ENCODE measurements around the gene STK24.

STK24 gene

DNA sequence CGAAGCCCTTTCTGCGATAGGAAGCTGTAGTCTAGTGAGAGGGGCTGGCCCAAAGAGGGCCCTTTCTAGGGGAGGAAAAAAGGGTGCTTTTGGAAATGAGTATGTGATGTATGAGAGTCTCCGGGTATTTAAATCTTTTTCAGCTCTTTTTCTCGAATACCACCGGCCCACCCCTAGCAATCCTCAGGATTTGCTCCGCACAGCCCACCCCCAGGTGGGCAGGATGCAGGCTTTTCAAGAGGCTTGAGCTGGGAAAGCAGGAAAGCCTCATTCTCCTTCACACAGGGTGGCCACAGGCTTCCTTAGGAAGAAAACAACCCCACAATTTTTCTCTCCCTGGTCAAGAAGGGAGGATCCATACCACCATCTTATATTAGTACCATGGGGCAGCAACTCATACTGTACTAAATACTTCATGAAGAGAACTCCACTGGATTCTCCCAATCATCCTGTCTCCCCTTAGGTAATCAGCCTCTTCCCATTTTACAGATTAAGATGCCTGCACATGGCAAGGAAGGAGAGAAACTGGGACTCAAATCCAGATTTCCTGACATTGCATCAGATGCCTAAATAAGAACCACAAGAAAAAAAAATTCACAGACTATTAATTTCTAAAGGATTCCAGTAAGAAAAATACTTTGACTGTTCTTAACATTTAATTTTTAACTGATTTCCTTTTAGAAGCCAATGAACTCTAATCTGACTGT is 84.4 kb downstream of the STK24 start:
- DNase-seq (ENCODE audit: low read depth, low spot score) = no peak

DNA sequence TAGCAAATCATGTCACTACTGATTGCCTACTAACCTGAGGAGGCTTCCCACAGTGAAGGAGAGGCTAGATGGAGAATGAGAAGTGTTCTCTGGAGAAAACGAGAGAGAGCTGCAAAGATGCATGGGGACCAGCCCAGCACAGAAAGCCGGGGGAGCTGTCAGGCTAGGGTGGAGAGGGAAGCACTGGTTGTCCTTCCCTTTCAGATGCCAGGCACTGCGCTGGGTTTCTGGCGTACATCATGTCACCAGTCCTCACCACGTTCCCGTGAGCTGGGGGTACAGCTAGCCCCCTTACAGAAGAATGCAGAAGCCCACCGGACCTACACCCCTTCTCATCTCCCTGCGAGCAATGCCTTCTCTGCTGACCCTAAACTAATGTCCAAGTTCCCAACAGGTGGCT is 86.0 kb downstream of the STK24 start:
- no peak for DNase-seq (ENCODE audit: low read depth, low spot score)

DNA sequence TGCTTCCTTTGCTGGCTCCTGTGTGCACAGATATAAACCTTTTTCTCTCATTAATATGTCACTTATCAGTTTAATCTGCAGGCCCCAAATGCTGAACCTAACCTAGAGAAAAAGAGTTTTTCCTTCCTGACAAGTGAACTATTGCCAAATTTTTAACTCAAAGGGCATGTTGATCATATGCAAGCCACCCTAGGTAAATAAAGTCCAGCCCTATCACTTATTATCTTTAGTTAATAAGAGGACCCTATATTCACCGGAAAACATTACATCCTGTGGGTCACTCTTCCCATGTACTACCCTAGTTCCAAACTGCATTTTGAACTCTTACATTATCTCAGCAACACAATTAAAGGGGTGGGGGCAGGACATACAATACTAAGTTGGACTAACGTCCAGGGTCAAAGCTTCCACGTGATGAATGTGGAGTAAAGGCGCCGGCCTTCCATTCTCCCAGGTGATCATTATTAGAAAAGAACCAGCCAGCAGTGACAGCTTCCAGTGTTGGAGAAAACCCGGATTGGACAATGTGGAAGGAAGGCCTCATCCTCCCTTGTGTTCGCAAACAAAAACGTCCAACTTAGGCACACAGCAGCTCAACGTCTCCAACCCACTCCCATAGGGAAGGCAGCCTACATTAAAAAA is 86.6 kb downstream of the STK24 start:
- DNase-seq (ENCODE audit: low read depth, low spot score) = no peak

DNA sequence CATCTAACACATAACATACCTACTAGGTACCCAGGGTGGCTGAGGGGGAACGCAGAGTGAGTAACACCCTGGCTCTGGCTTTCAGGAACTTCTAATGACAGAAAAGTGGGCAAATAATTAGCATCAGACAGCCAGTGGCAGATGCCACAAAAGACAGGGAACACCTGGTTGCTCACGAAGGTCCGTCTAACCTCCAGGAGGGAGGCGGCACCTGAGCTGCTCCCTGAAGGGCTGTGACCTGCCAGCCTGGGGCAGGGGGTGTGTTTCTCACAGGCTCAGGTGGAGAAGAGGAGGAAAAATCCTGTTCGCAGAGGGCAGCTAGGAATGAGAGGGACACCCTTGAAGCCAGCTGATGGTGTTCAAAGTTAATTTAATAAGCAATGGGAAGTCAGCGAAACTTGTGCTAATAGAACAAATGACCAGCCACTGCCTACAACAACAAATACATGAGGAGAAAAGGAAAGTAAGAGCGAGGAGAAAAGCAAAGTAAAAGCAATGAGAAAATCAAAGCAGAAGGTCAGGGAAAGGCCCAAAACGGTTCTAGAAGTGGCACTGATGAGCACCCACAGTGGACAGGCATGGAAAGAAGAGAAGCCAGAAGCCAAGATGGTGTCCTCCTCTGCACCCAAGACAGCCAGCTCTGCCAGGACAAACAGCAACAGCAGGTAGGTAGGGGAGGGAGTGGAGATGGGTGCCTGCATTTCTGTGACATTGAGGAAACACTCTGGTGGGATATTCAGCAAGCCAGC is 87.3 kb downstream of the STK24 start:
- no peak for DNase-seq (ENCODE audit: low read depth, low spot score)

DNA sequence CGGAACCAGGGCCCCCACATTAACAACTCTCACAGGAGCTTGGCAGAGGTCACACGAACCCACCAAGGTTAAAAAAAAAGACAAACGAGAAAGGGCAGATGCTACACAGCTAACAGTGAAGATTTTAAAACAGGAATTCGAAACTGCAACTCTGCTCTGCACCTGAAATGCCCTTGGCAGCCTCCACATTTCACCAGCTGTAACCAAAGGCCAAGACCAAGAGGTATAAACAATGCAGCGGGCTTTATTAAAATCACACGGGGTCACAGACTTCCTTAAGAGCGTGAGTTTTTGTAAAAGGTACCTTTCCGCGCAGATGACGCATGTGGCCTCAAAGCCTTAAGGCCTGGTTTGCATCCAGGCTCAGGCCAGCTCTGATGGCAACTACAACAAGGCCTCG is 88.2 kb downstream of the STK24 start:
- DNase-seq (ENCODE audit: low read depth, low spot score) = no peak

DNA sequence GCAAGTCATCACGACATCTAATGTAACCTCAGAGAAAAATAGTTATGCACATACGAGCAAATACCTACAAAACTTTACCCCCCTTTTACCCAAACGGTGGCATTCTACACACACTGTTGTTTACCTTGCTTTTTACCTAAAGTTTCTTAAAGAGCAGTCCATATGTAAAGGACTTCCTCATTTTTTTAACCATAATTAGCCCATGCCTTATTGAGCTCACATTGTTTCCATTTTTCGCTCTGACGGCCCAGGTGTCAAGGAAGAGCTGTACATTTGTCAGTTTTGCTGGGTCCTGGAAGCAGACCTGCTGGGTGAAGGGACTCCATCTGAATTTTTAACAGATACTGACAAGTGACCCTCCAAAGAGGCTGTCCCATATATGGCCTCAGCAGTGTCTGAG is 89.4 kb downstream of the STK24 start:
- DNase-seq (ENCODE audit: low read depth, low spot score) = no peak

DNA sequence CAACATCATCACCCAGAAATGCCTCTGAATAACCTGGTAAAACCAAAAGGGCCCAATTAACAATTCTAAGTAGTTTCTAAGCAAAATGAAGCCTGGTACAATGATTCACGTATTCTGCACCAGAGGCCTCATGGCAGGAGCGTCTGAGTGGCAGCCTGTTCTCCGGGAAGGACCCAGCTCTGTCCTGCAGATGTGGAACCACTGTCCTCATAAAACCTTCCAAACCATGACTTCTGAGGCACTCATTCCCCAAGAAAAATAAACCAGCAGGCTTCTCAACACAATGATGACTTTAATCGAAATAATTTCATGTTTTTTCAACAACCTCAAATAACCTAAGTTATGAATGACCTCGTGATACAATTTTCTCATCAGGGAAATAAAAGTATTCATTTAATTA is 89.9 kb downstream of the STK24 start:
- no peak for DNase-seq (ENCODE audit: low read depth, low spot score)

DNA sequence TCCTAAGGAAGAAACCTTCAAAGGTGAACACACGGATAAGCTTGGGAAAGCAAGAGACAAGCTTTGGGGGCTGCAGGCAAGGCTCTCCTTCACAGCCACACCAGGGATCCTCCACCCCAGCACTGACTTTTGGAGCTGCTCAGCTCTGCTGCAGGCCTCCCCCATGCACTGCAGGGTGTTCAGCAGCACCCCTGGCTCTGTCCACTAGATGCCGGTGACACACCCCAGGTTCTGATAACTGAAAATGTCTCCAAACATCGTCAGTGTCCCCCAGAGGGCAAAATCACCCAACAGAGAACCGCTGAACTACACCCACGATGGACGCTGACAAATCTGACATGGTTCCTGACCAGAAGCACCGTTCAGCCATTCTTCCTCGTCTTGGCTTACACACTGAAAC is 90.5 kb downstream of the STK24 start:
- no peak for DNase-seq (ENCODE audit: low read depth, low spot score)

DNA sequence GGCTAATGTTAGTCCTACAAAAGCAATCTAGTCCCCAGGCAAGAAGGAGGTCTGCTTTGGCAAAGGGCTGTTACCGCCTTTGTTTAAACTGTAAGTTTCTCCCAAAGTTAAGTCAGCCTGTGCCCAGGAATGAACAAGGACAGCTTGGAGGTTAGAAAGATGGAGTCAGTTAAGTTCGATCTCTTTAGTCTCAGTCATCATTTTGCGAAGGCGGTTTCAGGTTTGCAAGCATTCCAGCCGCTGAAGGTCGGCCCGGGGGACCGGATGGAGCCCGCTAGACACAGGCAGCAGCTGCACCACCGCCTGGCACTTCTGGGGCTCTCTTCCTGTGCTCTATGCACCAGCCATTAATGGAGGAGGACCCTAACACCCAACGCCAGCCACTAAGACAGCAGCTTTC is 91.3 kb downstream of the STK24 start:
- no peak for DNase-seq (ENCODE audit: low read depth, low spot score)

DNA sequence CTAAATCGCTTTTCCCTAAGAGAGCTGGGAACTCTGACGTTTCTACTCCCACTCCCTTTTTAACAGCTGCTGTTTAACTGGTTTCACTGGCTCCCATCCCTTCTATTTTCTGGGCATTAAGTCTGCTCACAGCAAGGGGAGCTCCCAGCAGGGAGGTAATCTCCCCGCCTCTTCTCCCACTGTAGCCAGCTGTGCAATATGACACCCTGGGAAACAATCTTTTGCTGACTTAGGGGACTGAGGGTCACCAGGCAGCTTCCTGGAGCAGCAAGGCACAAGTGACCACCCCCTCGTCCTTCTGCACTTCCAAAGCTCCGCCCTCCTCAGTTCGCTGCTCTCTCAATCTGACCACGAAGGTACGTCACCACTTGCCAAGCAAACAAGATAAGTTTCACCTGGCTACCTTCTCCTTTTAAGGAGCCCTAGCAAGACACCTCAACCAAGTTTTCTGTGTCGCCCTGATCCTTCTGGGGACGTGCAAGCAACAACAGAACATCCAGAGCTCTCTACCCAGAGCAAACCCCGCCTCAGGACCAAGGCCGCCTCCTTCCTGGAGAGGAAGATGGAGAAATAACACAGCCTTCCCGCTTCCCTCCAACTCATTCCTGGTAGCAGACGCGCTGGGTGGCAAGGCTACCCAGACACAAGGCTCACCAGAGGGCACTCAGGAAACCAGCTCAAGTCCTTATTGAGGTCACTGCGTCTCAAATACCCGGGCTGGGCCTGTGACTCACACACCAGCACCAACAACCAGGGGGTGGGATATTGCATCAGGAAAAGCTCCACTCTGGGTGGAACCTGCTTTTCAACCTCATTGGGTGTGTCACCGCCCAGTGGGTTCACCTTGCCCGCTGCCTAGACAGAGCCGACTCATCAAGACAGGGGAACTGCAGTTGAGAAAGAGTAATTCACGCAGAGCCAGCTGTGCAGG is 92.4 kb downstream of the STK24 start:
- peak; percentile 83 for DNase-seq (ENCODE audit: low read depth, low spot score)

DNA sequence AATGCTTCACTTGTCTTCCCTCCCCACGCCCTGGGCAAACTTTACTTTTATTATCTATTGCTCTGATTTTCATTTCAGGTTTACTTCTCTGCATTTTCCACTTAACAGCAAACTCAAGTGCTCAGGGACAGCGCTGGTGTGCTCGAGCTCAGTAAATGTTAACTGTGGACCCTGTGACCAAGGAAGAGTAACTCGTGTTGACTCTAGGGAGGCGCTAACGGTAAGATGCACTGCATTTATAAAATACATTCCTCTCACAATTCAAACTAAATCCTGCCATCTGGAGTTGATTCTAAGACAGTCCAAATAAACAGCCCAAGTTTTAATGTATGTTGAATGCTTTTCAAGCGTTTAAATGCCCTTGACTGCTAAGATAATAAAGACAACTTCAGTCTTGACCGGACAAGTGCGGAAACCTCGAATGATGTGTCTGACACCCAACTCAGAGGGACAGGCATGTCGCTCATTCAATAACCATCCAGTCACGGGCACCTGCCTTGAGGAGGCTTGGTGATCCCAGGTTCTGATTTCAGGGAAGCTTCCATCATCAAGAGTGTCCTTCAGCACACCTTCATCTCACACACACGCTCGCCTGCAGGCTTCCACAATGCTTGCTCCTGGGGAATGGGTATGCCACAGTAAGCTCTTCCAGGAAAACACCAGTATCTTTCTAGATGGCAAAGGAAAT is 93.2 kb downstream of the STK24 start:
- DNase-seq (ENCODE audit: low read depth, low spot score) = no peak

DNA sequence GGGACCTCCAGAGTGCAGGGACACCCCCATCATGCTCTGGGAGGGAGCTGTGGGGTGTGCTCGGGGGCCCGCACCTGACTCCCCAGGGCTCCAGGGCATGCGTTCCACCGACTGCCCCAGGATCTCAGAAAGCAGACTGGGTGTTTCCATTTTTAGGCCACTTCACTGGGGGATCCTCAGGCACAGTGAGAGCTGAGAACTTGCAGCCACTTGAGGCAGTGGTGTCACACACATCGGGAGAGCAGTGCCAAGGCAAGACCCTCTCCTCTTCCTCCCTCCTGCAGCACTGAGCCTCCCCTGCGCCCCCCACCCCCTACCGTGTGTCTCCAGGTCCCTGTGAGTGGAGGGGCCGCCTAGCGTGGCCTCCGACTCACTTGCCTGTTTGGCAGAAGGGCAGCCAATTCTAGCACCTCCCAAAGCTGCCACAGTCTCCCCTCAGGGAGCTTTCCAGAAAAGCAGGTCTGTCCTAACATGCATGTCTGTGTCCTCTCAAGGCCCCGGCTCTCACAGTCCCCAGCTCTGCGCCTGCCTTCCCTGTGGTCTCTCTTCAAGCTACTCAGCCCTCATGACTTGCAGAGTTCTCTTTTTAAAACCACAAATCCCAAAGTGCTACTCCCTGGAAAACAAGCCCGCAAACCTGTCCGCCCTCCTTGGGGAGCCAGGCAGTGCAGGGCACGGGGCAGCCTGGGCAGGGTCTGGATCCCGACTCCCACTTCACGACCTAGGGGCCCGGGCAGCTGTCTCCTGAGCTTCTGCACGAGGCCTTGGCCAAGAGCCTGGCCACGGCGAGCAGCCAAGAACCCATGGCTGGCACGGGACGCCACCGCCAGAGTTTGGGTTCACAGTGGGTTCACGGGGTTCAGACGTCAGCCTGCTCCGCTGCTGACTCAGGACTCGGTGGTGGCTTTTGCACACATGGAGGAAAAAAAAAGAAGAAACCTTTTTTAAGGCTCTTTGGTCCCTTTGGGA is 94.1 kb downstream of the STK24 start:
- no peak for DNase-seq (ENCODE audit: low read depth, low spot score)

DNA sequence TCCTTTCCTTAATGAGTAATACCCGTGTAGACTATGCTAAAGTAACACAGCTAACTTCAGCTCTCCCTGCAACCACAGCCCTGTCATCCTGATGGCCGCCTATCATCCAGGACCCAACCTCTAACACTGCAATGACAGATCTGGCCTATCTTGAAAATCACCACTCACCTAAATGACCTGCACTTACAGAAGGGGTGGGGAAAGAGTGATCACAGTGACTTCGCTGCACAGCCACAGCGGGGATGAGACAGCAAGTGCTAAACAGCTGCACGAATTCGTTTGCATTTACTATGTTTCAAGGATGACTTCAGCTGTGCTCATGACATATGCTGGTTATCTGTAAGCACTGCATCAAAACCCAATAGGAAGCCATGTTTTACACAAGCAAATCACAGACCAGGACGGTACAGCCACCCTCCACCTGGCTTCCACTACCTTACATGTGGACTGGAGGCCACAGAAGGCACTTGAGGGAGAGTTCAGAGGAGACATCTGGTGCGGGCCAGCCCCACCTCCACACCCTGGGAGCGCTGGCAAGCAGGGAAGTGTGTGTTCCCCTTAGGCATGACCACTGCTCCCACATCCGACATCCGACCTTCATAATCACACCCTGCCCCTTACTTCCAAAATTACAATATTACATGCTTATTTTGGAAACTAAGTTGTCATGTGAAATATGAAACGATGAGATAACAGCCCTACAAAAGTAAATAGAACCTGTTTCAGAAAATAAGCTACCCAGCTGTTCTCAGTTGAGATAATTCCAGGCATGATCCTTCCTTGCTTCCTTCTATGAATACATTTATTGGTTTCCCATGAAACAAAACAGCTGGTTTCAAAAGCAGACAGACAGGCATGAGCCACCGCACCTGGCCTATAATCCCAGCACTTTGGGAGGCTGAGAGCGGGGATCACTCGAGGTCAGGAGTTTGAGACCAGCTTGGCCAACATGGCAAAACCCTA is 95.7 kb downstream of the STK24 start:
- DNase-seq (ENCODE audit: low read depth, low spot score) = no peak

DNA sequence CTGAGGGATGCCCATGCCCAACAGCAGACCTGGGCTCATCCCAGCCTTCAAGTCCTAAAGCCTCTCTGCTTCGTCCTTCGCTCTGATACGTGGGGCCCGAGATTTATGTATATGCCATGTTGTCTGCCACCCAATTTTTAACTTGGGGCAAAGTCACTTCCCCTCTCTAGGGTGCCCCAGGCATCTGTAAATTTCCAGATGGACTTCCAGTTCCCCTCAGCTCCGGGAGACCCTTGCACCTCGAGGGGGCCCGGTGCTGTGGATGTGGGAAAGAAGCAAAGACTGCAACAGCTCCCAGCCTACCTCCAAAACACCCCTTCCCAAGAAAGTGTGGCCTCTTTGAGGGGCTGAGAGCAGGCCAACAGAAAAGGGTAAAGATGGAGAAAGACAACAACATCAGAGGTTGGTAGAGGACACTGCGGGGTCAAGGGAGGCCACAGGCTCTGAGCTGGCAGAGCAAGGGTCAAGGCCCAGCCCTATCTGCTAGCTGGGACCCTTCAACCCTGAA is 97.4 kb downstream of the STK24 start:
- DNase-seq (ENCODE audit: low read depth, low spot score) = no peak

DNA sequence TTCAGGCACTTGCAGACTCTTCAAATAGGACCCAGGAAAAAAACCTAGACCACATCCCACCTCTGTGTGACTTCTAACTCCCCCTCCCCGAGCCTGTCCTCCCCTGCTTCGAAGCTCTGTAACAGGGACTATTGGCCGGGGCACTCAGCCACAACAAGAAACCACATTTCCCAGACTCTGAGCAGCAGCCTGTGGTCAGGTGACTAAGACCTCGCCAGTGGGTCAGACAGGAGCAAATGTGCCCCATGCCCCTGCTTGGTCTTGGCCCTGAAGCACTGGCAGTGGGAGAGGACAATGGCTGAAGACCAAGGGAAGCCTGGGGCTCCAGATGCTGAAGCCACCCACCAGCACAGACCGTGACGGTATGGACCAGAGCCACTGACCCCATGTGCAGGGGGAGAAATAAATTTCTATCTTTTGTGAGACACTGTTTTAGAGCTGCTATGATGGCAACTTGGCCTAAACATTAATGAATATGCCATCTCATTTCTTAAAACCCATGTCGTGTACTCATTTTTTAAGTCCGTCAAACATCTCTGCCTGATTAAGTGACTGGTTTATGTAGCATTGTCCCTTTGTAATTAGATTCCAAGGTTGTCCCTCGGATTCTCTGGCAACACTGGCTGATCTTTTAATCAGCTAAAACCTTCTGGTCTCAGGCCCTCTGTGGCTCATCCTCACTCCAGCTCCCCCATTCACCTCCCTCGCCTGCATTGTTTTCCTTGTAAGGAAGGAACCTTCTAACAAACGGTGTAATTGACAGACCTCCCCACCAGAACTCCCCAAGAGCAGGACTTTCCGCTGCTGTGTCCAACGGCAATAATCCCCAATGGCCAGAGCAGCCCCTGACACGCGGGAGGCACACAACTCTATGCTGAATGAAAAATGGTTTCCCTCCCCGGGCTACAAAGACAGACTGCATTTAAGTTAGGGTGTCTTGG is 98.4 kb downstream of the STK24 start:
- no peak for DNase-seq (ENCODE audit: low read depth, low spot score)

DNA sequence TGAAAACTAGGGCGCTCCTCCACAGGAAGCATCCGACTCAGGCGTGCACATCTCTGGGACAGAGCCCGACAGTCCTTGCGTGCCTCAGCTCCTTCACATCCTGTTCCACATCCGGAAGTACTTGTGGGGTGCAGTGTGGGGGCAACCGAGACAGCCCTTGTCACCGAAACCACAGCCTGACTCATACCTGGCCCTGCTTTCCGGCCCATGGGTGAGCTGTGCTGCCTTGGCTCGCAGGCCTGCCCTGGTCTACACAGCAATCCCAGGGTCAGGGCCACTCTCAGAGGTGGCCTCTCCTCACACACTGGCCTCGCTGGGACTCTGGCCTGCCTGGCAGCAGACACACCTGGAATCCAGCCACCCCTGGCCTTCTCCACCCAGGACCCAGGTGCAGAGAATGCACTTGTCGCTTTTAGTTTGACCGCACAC is 100.4 kb downstream of the STK24 start:
- DNase-seq (ENCODE audit: low read depth, low spot score) = no peak

DNA sequence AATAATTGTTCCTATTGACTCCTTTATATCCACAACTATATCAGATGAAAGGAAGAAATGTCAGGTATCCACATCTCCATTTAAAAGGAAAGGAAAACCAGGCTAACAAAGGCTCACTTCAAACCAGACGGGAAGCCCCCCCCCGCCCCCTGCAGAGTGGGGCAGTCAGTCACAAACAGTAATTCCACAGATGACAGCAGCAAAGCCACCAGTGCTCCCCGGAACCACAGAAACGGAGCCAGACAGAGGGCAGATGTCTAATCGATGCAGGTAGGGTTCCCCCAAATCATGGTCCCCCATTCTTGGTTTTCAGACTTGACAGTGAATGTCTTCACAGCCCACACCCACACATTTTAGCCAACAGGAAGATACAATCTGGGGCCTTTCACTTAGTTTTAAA is 100.8 kb downstream of the STK24 start:
- DNase-seq (ENCODE audit: low read depth, low spot score) = no peak

DNA sequence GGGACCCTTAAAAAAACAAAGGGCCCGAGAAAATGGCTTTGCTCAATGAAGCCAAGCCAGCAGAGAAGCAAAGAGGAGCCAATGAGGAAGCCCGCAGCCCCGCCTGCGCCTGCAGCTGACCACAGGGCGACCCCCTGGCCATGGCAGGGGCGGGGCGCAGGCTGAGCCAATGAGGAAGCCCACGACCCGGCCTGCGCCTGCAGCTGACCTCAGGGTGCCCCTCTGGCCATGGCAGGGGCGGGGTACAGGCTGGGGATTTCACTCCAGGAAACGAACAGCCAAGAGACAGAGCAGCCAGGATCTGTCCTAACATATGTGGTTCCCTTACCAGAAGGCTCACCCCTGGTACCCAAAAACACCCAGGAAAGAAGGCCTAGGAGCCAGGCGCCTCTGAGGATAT is 101.4 kb downstream of the STK24 start:
- no peak for DNase-seq (ENCODE audit: low read depth, low spot score)
